NCI-H1436 (cell line): ENCODE measurements around the gene LAT.

Source experiments
- DNase-seq: peaks from one replicate; lab custom pipeline; 2025; lab: John Stamatoyannopoulos, UW

LAT gene

DNA sequence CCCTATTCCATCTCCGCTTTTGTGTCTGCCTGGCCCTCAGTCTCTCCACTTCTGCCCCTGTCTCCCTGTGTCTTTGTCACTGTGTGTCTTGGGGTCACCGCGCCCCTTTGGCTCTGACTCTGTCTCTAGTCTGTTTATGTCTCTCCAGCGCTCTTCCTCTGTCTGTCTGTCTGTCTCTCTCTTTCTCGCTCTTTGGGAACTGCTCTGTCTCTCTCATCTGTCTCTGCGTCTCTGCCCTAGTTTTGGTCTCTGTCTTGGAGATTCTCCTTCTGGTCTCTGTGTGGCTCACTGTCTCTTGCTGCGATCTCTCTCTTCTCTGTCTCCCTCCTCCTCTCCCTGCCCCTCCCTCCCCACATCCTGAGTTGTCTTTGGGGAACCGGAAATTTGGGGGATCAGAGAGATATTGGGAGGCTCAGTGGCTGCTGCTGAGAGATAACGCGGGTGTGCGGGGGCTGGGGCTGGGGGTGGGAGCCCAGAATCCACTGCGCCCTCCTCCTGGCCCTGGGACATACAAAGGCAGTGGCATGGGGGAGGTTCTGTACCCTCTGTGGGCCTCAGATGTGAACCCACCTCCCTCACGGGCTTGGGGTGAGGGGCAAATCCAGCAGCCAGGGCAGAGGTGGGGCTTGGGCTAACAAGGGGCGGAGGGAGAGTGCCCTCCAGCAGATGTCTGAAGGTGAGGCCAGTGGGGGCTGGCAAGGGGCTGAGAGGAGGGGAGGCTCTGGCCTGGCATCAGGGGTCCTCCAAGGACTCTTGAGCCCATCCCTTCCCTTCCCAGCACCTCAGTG lies 24.4 kb downstream of the LAT start:
- no peak for DNase-seq

- no peak for DNase-seq
Observed at GRCh38 chr16:29009838-29010166, 24.9 kb downstream of the LAT start.

DNA sequence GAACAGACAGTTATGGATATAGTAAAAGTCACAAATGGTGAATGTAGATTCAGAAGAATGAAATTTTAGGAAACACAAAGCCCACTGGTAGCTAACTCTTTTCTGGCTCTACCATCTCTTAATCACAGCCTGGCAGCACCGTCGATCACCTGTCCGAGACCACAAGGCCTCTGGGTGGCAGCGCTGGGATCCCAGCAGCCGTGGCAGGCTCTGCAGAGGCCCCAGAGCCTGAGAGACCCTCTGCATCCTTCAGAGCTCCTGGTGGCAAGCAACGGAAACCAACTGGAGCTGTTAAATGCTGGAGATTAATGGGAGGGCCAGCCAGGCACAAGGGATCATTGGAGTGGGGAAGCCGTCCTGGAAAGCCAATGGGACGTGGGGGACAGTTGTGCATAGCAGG lies 26.3 kb downstream of the LAT start:
- no peak for DNase-seq

GRCh38 chr16:29011851-29012250 lies 27.0 kb downstream of the LAT start:
- no peak for DNase-seq

DNA sequence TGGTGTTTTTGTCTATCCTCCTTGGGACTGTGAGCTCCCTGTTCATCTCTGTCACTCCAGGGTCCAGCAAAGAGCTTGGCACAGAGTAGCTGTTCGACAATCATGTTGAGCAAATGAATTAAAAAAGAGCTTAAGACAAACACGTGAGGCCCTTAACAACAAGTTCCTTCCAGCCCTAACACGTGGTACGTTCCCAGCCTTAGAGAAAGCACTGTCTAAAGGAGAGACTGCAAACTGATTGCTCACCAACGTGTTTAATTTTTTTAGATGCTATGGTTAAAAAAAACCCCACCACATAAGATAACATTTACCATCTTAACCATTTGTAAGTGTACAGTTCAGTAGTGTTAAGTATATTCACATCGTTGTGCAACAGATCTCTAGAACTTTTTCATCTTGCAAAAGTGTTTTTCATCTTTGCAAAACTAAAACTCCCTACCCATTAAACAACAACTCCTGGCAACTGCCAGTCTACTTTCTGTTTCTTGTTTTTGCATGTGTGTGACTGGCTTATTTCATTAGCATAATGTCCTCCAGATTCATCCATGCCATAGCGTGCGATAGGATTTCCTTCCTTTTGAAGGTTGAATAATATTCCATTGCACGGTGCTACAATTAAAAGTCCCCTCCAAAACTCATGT lies 28.2 kb downstream of the LAT start:
- DNase-seq, result no peak

DNA sequence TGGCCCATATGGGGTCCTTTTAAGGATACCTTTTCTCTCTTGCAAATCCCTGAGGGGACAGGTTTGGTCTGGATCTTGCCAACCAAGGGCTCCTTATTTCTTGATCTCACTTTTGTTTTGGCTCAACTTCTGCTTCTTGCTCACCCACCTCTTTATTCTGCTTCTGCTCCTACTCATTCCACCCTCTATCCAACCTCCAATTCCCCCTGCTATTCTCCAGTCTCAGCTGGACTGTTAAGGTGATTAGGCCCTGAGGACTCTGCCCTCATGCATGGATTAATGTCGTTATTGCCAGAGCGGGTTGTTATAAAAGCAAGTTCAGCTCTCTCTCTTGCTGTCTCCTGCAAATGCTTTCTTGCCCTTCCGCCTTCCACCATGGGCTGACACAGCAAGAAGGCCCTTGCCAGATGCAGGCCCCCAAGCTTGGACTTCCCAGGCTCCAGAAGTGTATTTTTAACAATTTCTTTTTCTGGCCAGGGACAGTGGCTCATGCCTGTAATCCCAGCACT lies 29.8 kb downstream of the LAT start:
- DNase-seq, result no peak

- DNase-seq, result no peak
Observed at GRCh38 chr16:29022196-29022595, 37.3 kb downstream of the LAT start.

DNA sequence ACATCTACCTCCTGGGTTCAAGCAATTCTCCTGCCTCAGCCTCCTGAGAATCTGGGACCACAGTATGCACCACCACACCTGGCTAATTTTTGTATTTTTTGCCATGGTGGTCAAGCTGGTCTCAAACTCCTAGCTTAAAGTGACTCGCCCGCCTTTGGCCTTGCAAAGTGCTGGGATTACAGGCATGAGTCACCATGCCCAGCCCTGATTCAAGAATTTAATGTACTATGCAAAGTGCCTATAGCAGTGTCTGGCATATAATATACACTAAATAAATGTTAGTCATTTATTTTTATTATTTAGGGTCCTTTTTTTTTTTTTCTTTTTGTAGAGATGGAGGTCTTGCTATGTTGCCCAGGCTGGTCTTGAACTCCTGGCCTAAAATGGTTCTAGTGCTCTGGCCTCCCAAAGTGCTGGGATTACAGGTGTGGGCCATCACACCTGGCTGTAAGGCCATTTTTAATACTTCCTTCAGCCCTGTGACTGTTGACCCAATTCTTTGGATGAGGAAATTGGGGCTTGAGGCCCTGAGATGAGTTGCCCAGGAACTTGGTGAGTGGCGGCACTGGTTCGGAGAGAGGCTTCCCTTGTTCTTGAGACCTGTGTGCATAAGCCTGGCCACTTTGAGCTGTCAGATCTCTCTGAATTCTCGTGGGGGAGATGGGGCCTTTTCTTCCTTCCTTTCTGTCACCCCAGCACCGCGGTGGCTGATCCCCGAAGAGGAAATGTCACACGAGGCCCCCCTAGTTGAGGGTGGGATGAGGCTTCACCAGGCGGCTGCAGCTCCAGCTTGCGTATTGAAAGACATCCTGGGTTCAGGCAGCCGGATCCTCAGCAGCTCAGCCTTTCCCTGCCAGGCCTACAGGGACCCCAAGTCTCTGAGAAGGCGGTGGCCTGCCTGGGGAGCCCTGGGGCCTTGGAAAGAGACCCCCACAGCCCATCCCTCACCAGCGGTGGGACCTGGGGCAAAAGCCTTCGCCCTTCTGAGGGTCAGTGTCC lies 38.7 kb downstream of the LAT start:
- DNase-seq, result no peak

- no peak for DNase-seq
Observed at GRCh38 chr16:29024278-29024677, 39.4 kb downstream of the LAT start.

DNA sequence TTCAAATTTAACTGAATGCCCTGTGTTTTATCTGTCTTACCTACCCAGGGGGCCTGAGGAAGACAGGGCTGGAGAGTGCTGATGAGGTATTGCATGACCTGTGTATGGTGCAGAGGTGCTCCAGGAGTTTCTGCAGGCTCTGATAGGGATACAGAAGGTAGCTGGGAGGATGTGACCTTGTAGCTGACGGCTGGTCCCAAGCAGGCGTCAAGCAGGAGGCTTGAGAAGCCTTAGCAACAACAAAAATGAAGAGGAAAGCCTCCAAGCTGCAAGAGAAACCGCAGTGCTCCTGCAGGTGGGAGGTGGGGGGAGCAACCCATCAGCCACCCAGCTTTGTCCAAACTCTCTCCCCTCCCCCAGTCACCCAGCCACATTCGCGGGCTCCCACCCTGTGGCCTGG lies 40.4 kb downstream of the LAT start:
- no peak for DNase-seq

DNA sequence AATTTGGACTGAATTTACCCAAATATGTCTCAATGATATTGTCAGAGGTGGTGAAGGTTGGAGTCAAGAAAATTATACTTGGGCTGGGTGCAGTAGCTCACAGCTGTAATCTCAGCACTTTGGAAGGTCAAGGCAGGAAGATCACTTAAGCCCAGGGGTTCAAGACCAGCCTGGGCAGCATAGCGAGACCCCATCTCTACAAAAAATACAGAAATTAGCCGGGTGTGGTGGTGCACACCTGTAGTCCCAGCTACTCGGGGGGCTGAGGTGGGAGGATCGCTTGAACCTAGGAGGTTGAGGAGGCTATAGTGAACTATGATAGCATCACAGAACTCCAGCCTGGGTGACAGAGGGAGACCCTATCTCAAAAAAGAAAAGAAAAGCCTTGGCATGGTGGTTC lies 40.9 kb downstream of the LAT start:
- DNase-seq, result no peak

GRCh38 chr16:29028457-29029167 lies 43.8 kb downstream of the LAT start:
- DNase-seq, result no peak

GRCh38 chr16:29029168-29029994 lies 44.5 kb downstream of the LAT start:
- DNase-seq, result no peak

GRCh38 chr16:29030086-29030840 lies 45.4 kb downstream of the LAT start:
- DNase-seq, result no peak
